Measurements from ENCODE around the gene OR10A4. TPM values are rescaled to one million over a fixed set of nuclear protein-coding genes. Genes with fewer than 3 reads are reported as not detected.

OR10A4 gene
- total RNA-seq, 2 donors from 2014 or later, result not detected

- Histone ChIP-seq H3K4me3 (no peak overlapping the region), H3K9me3 (no peaks in the 10 kb centered on the region), H3K27me3 (no peaks in the 10 kb centered on the region), H3K27ac (no peak overlapping the region), H3K4me1 (no peaks in the 10 kb centered on the region), H3K36me3 (replicated peaks in 1 of 2; ENCODE audit: insufficient read depth in 1 of 2, low read depth in 2 of 2) (no peaks in the 10 kb centered on the region)
- ATAC-seq, result no peak
- intact Hi-C loops (cut with DNase I), result no loop called here
- peak in 3 of 4 donors; percentile 3 to 31 (median 13) for DNase-seq
- TF ChIP-seq POLR2A (IDR thresholded peaks at IDR 0.05) (no peak), CTCF (IDR thresholded peaks at IDR 0.05) (no peak)
- WGBS, 2 donors, result 31 to 50% methylated on average over 1 of the region's 1 CpG
These were observed 20.4 kb upstream of the OR10A4 start for GRCh38 chr11:6855971-6856541.

DNA sequence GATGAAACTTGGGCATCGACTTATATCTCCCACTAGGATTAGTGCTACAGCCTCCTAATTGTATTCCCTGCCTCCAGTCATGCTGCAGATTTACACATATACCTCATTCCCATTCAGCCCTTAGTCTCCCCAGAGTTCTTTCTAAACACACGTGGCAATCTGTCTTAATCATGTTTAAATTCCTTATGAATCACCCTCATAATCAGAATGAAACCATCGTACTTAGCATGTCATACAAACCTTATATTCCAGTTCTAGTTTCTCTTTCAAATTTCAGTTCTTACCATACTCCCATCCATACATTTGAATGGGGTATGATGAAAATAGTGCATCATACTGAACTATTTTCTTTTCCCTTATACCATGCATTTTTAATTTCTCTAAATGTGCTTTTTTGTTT is 19.6 kb upstream of the OR10A4 start:
- no peak for ATAC-seq
- intact Hi-C loops (cut with DNase I), result no loop called here
- WGBS, 2 donors, result 63 to 68% methylated on average over 3 of the region's 3 CpGs
- Histone ChIP-seq H3K36me3 (replicated peaks in 1 of 2; ENCODE audit: insufficient read depth in 1 of 2, low read depth in 2 of 2) (no peaks in the 10 kb centered on the region), H3K27me3 (no peaks in the 10 kb centered on the region), H3K9me3 (no peaks in the 10 kb centered on the region), H3K27ac (no peak overlapping the region), H3K4me3 (no peak overlapping the region), H3K4me1 (no peaks in the 10 kb centered on the region)
- DNase-seq, result no peak
- TF ChIP-seq POLR2A (IDR thresholded peaks at IDR 0.05), result no peak
- no peak for TF ChIP-seq CTCF (IDR thresholded peaks at IDR 0.05)

- WGBS, 2 donors, result 41 to 56% methylated on average over 1 of the region's 1 CpG
- ATAC-seq, result no peak
- no peak for DNase-seq
These were observed 13.5 kb upstream of the OR10A4 start, which contains the start of gene OR10A2 for GRCh38 chr11:6862961-6863360. OR10A2 (plus strand) TSS chr11:6863057; CDS start chr11:6869755, 6,698 bp downstream.

DNA sequence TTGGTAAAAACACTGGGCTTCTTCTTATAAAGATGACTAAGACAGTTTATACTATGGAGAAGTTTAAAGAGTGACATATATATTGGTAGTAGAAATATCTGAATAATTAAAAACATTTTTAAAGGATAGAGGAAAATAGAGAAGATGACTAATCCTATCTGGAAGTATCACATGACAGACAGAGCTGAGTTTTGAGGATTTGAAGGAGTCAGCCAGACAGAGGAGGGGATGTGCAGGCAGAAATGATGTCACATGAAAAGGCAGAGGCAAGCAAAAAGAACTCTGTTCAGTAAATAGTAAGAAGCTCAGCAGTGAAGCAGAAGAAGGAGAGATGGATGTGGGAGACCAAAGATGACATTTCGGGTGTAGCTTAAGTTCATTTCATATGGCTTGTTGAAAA is 12.0 kb upstream of the OR10A4 start:
- H3K27ac ChIP-seq, result no peak overlapping the region
- no peaks in the 10 kb centered on the region for H3K4me1 ChIP-seq
- 83 to 95% methylated on average over 1 of the region's 1 CpG for WGBS, 2 donors
- no peaks in the 10 kb centered on the region for H3K36me3 ChIP-seq (replicated peaks in 1 of 2; ENCODE audit: insufficient read depth in 1 of 2, low read depth in 2 of 2)
- intact Hi-C loops (cut with DNase I), result no loop called here
- DNase-seq (no peak), ATAC-seq (no peak)
- no peaks in the 10 kb centered on the region for H3K27me3 ChIP-seq
- H3K4me3 ChIP-seq, result no peak overlapping the region
- no peak for TF ChIP-seq POLR2A (IDR thresholded peaks at IDR 0.05)
- no peak for TF ChIP-seq CTCF (IDR thresholded peaks at IDR 0.05)
- no peaks in the 10 kb centered on the region for H3K9me3 ChIP-seq

More at GRCh38 chr11:6862961-6863360, 13.5 kb upstream of the OR10A4 start, which contains the start of gene OR10A2:
- no peak within 1 kb of the TSS for H3K4me3 ChIP-seq
- H3K4me1 ChIP-seq, result no peaks in the 10 kb centered on the region
- intact Hi-C loops (cut with DNase I), result no loop called here
- no peak for TF ChIP-seq POLR2A (IDR thresholded peaks at IDR 0.05)
- TF ChIP-seq CTCF (IDR thresholded peaks at IDR 0.05), result no peak
- no peaks in the 10 kb centered on the region for H3K36me3 ChIP-seq (replicated peaks in 1 of 2; ENCODE audit: insufficient read depth in 1 of 2, low read depth in 2 of 2)
- no peak within 1 kb of the TSS for H3K27ac ChIP-seq
- no peaks in the 10 kb centered on the region for H3K9me3 ChIP-seq
- H3K27me3 ChIP-seq, result no peaks in the 10 kb centered on the region

- ATAC-seq, result no peak
- intact Hi-C loops (cut with DNase I), result no loop called here
These were observed 5.1 kb upstream of the OR10A4 start for GRCh38 chr11:6871278-6871677.

More at GRCh38 chr11:6871278-6871677, 5.1 kb upstream of the OR10A4 start:
- no peak overlapping the region for H3K4me3 ChIP-seq
- 75 to 78% methylated on average over 1 of the region's 1 CpG for WGBS, 2 donors
- DNase-seq, result no peak
- no peaks in the 10 kb centered on the region for H3K9me3 ChIP-seq
- TF ChIP-seq POLR2A (IDR thresholded peaks at IDR 0.05), result no peak
- no peak for TF ChIP-seq CTCF (IDR thresholded peaks at IDR 0.05)
- H3K27me3 ChIP-seq, result no peaks in the 10 kb centered on the region
- no peaks in the 10 kb centered on the region for H3K4me1 ChIP-seq
- no peak overlapping the region for H3K27ac ChIP-seq
- H3K36me3 ChIP-seq (replicated peaks in 1 of 2; ENCODE audit: insufficient read depth in 1 of 2, low read depth in 2 of 2), result no peaks in the 10 kb centered on the region
